HL-60 (cell line): ENCODE results near the gene INPP5J.

Source experiments
- DNase-seq, 2 experiments: peaks; one replicate each; pipeline ENCODE4 v3.0.0-alpha.2; 2010 to 2020; ENCODE audit warnings: low read depth in 1 of 2, low spot score in 1 of 2
- H3K27ac ChIP-seq: fragments of 250-450 bp; sonication (Bioruptor Pico); replicated peaks from 2 replicates; pipeline ENCODE4 v1.5.1; 2020; ENCODE audit warnings: mild to moderate bottlenecking, moderate library complexity
- H3K27me3 ChIP-seq: fragments of 250-450 bp; sonication (Bioruptor Pico); 2 replicates; pipeline ENCODE4 v1.5.1; 2021; ENCODE audit warnings: mild to moderate bottlenecking, moderate library complexity; ENCODE audit not compliant: insufficient read depth, poor library complexity, severe bottlenecking
- H3K4me3 ChIP-seq: replicated peaks from 2 replicates; pipeline ENCODE4 v1.5.1; 2011; ENCODE audit warnings: mild to moderate bottlenecking, control low read depth, low read length; ENCODE audit not compliant: insufficient read depth
- CTCF ChIP-seq: IDR thresholded peaks from one replicate; pipeline ENCODE4 v1.5.1; 2011; ENCODE audit warnings: low read length, control low read depth, inconsistent platforms; ENCODE audit not compliant: insufficient read depth
- GABPA ChIP-seq: IDR thresholded peaks from 2 replicates; pipeline ENCODE4 v1.6.1; 2012; ENCODE audit warnings: low read depth
- POLR2AphosphoS5 ChIP-seq: IDR thresholded peaks from 2 replicates; pipeline ENCODE4 v1.6.1; 2012; ENCODE audit warnings: low read depth
- REST ChIP-seq: IDR thresholded peaks from 2 replicates; pipeline ENCODE4 v1.6.1; 2012; ENCODE audit warnings: low read depth; ENCODE audit not compliant: insufficient replicate concordance
- SPI1 ChIP-seq: IDR thresholded peaks from 2 replicates; pipeline ENCODE4 v1.6.1; 2012; ENCODE audit warnings: low read depth, mild to moderate bottlenecking, borderline replicate concordance

The INPP5J gene

GRCh38 chr22:31176923-31177322 lies 54.2 kb downstream of the INPP5J start:
- DNase-seq, result no peak
- no peak overlapping the region for H3K27ac ChIP-seq
- H3K4me3 ChIP-seq, result no peak overlapping the region
- H3K27me3 ChIP-seq, result no peaks in the 10 kb centered on the region
- TF ChIP-seq POLR2AphosphoS5, result no peak
- no peak for TF ChIP-seq REST
- TF ChIP-seq GABPA, result no peak
- TF ChIP-seq CTCF, result no peak
- TF ChIP-seq SPI1, result no peak

DNA sequence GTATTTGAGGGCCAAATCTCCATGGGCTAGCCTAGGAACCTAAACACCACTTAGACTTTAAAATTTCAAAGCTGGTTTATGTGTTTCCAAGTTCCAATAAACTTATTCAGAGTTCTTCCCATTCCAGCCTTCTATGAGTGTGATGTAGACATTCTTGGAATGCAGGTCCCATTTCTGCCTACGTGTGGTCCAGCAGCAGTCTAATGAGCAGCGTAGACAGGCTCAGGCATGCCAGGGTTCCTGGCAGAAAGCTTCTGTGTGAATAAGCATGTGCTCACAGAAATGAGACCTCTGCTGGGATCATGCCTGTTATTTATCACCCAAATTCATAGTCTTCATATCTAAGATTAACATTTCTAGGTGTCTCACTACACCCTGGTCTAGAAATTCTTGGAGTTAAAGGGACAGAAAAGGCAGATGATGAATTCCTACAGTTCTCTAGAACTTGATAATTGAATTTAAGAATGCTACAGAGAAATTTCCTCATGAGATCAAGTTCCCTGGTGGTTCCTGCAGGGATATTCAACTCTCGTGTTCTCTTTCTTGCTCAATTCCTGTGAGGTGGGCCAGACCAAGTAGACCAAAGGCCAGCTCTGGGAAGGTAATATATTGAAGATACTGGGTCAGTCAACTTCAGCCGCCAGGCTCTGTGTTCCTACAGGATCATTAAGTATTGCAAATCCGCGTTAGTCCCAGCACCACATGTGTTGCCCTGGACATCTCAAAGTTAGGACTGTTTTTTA lies 54.8 kb downstream of the INPP5J start:
- no peak for DNase-seq
- Histone ChIP-seq H3K27ac (no peak overlapping the region), H3K27me3 (no peaks in the 10 kb centered on the region), H3K4me3 (no peak overlapping the region)
- TF ChIP-seq GABPA (no peak), CTCF (no peak), REST (no peak), POLR2AphosphoS5 (no peak), SPI1 (no peak)

DNA sequence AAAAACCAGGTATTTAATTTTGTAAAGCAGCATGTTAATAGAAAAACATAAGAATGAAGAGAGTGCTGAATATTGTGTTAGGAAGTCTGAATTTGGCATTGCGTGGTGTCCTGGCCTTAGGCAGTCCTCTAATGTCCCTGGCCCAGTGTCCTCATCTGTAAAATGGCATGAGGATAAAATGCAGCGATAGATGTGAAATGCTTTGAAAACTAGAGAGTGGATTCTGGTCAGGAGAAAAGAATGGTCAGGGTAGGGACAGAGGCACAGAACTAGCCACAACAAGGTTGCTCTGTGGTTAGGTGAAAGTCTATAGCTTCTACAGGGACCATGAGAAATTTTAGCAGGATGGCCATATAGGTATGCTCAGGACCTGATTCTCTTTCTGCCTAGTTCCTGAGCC lies 56.1 kb downstream of the INPP5J start:
- H3K4me3 ChIP-seq, result no peak overlapping the region
- no peak for TF ChIP-seq POLR2AphosphoS5
- TF ChIP-seq SPI1, result no peak
- TF ChIP-seq CTCF, result no peak
- TF ChIP-seq REST, result no peak
- TF ChIP-seq GABPA, result no peak
- H3K27me3 ChIP-seq, result no peaks in the 10 kb centered on the region
- no peak overlapping the region for H3K27ac ChIP-seq
- no peak for DNase-seq
